Measurements from ENCODE around the gene CMSS1.
"Not testable (repeated sequence)": the region's sequence is repeated elsewhere in the genome, so short reads cannot be mapped to it uniquely, and the experiment has no call there.

CMSS1 gene

GRCh38 chr3:100226712-100227429 is 409.2 kb downstream of the CMSS1 start:
- no peaks in the 10 kb centered on the region for H3K79me2 ChIP-seq (ENCODE audit: insufficient read depth, low read length)
- H3K4me3 ChIP-seq (ENCODE audit: low read length, poor library complexity, severe bottlenecking): no peak overlapping the region
- no peak for TF ChIP-seq CTCF (conservative IDR thresholded peaks at IDR 0.05; ENCODE audit: low read length)
- TF ChIP-seq EZH2phosphoT487 (IDR thresholded peaks at IDR 0.05; ENCODE audit: borderline replicate concordance): no peak
- no peaks in the 10 kb centered on the region for H4K20me1 ChIP-seq (ENCODE audit: insufficient read depth, low read length, poor library complexity, severe bottlenecking)
- H3K9ac ChIP-seq (ENCODE audit: low read depth, low read length, poor library complexity, severe bottlenecking): no peak overlapping the region
- no peaks in the 10 kb centered on the region for H3K9me2 ChIP-seq (replicated peaks; ENCODE audit: low read depth, low read length)
- no peaks in the 10 kb centered on the region for H3K36me3 ChIP-seq (ENCODE audit: insufficient read depth, low read length)
- H3K4me1 ChIP-seq (ENCODE audit: insufficient read depth, low read length, poor library complexity, severe bottlenecking): no peaks in the 10 kb centered on the region
- H3K9me3 ChIP-seq (ENCODE audit: insufficient read depth, low read depth, low read length): no peaks in the 10 kb centered on the region
- no peaks in the 10 kb centered on the region for H3K27me3 ChIP-seq (ENCODE audit: insufficient read depth, low read length, poor library complexity, severe bottlenecking)
- H3F3A ChIP-seq (ENCODE audit: low read depth): no peaks in the 10 kb centered on the region
- no peak overlapping the region for H2AFZ ChIP-seq (ENCODE audit: low read length)
- no peak overlapping the region for H3K4me2 ChIP-seq (ENCODE audit: low read depth, low read length, poor library complexity, severe bottlenecking)

GRCh38 chr3:100227511-100227921 is 409.9 kb downstream of the CMSS1 start:
- H3K4me3 ChIP-seq (ENCODE audit: low read length, poor library complexity, severe bottlenecking): no peak overlapping the region
- H3K79me2 ChIP-seq (ENCODE audit: insufficient read depth, low read length): no peaks in the 10 kb centered on the region
- H2AFZ ChIP-seq (ENCODE audit: low read length): no peak overlapping the region
- no peaks in the 10 kb centered on the region for H4K20me1 ChIP-seq (ENCODE audit: insufficient read depth, low read length, poor library complexity, severe bottlenecking)
- no peaks in the 10 kb centered on the region for H3K27me3 ChIP-seq (ENCODE audit: insufficient read depth, low read length, poor library complexity, severe bottlenecking)
- no peak overlapping the region for H3K4me2 ChIP-seq (ENCODE audit: low read depth, low read length, poor library complexity, severe bottlenecking)
- no peak overlapping the region for H3K9ac ChIP-seq (ENCODE audit: low read depth, low read length, poor library complexity, severe bottlenecking)
- H3K4me1 ChIP-seq (ENCODE audit: insufficient read depth, low read length, poor library complexity, severe bottlenecking): no peaks in the 10 kb centered on the region
- H3K9me3 ChIP-seq (ENCODE audit: insufficient read depth, low read depth, low read length): no peaks in the 10 kb centered on the region
- H3K36me3 ChIP-seq (ENCODE audit: insufficient read depth, low read length): no peaks in the 10 kb centered on the region
- H3K9me2 ChIP-seq (replicated peaks; ENCODE audit: low read depth, low read length): no peaks in the 10 kb centered on the region
- TF ChIP-seq EZH2phosphoT487 (IDR thresholded peaks at IDR 0.05; ENCODE audit: borderline replicate concordance): no peak
- no peak for TF ChIP-seq CTCF (conservative IDR thresholded peaks at IDR 0.05; ENCODE audit: low read length)
- no peaks in the 10 kb centered on the region for H3F3A ChIP-seq (ENCODE audit: low read depth)

- no peak for TF ChIP-seq CTCF (conservative IDR thresholded peaks at IDR 0.05; ENCODE audit: low read length)
- no peak for TF ChIP-seq EZH2phosphoT487 (IDR thresholded peaks at IDR 0.05; ENCODE audit: borderline replicate concordance)
- H3K4me3 ChIP-seq (ENCODE audit: low read length, poor library complexity, severe bottlenecking): no peak overlapping the region
- H3K9me3 ChIP-seq (ENCODE audit: insufficient read depth, low read depth, low read length): no peaks in the 10 kb centered on the region
- no peaks in the 10 kb centered on the region for H4K20me1 ChIP-seq (ENCODE audit: insufficient read depth, low read length, poor library complexity, severe bottlenecking)
- H3F3A ChIP-seq (ENCODE audit: low read depth): no peaks in the 10 kb centered on the region
- no peak overlapping the region for H2AFZ ChIP-seq (ENCODE audit: low read length)
- H3K4me2 ChIP-seq (ENCODE audit: low read depth, low read length, poor library complexity, severe bottlenecking): no peak overlapping the region
- H3K27me3 ChIP-seq (ENCODE audit: insufficient read depth, low read length, poor library complexity, severe bottlenecking): no peaks in the 10 kb centered on the region
- H3K79me2 ChIP-seq (ENCODE audit: insufficient read depth, low read length): no peaks in the 10 kb centered on the region
- no peaks in the 10 kb centered on the region for H3K4me1 ChIP-seq (ENCODE audit: insufficient read depth, low read length, poor library complexity, severe bottlenecking)
- H3K9ac ChIP-seq (ENCODE audit: low read depth, low read length, poor library complexity, severe bottlenecking): no peak overlapping the region
- H3K36me3 ChIP-seq (ENCODE audit: insufficient read depth, low read length): no peaks in the 10 kb centered on the region
- no peaks in the 10 kb centered on the region for H3K9me2 ChIP-seq (replicated peaks; ENCODE audit: low read depth, low read length)
Measured at GRCh38 chr3:100228247-100228646, 410.6 kb downstream of the CMSS1 start.

GRCh38 chr3:100229188-100229587 is 411.5 kb downstream of the CMSS1 start:
- not testable (repeated sequence) for H3K4me1 ChIP-seq (ENCODE audit: insufficient read depth, low read length, poor library complexity, severe bottlenecking); H3K4me3 ChIP-seq (ENCODE audit: low read length, poor library complexity, severe bottlenecking); H3K79me2 ChIP-seq (ENCODE audit: insufficient read depth, low read length); H3K36me3 ChIP-seq (ENCODE audit: insufficient read depth, low read length); H3K9ac ChIP-seq (ENCODE audit: low read depth, low read length, poor library complexity, severe bottlenecking); H3K4me2 ChIP-seq (ENCODE audit: low read depth, low read length, poor library complexity, severe bottlenecking); H4K20me1 ChIP-seq (ENCODE audit: insufficient read depth, low read length, poor library complexity, severe bottlenecking); H3K27me3 ChIP-seq (ENCODE audit: insufficient read depth, low read length, poor library complexity, severe bottlenecking); H3K9me3 ChIP-seq (ENCODE audit: insufficient read depth, low read depth, low read length); H2AFZ ChIP-seq (ENCODE audit: low read length); H3F3A ChIP-seq (ENCODE audit: low read depth); H3K9me2 ChIP-seq (replicated peaks; ENCODE audit: low read depth, low read length)

All from Loucy (cell line).